Measurements from ENCODE around the gene GRIK3. TPM values are rescaled to one million over a fixed set of nuclear protein-coding genes. Genes with fewer than 3 reads are reported as not detected.

Gene GRIK3
- total and polyA plus RNA-seq, 8 donors = under 0.01 to 4.9 (median 0.46) TPM; not detected in 1

GRCh38 chr1:37032660-37033354, 1.5 kb downstream of the GRIK3 start:
- Histone ChIP-seq H3K4me3 (peak overlapping the region; percentile 15 to 31 (median 24)), H3K36me3 (no peaks in the 10 kb centered on the region), H3K4me1 (peaks cover 5 to 55% (median 30%) of the 10 kb centered on the region in 4 donors), H3K9me3 (no peaks in the 10 kb centered on the region), H3K27me3 (peaks cover 31 to 100% (median 87%) of the 10 kb centered on the region in 3 donors), H3K27ac (no peak overlapping the region)
- TF ChIP-seq POLR2AphosphoS5 (IDR thresholded peaks at IDR 0.05) (no peak), CTCF (IDR thresholded peaks at IDR 0.05) (no peak), POLR2A (IDR thresholded peaks at IDR 0.05) (no peak), EP300 (IDR thresholded peaks at IDR 0.05) (no peak)
- no peak for DNase-seq
- intact Hi-C loops (cut with DNase I; ENCODE audit: low total_unique reads) = no loop called here
- WGBS, 5 donors = 2 to 9% (median 3%) methylated on average over 22 to 60 of the region's 60 CpGs

- H3K27me3 ChIP-seq = peaks cover 26 to 100% (median 83%) of the 10 kb centered on the region in 3 donors
- no peak overlapping the region for H3K4me3 ChIP-seq
- 27 to 38% (median 32%) methylated on average over 9 of the region's 9 CpGs for WGBS, 5 donors
- H3K4me1 ChIP-seq = peaks cover 5 to 46% (median 29%) of the 10 kb centered on the region in 4 donors
- no peaks in the 10 kb centered on the region for H3K9me3 ChIP-seq
- no peaks in the 10 kb centered on the region for H3K36me3 ChIP-seq
- intact Hi-C loops (cut with DNase I; ENCODE audit: low total_unique reads) = no loop called here
- no peak overlapping the region for H3K27ac ChIP-seq
- no peak for DNase-seq
- TF ChIP-seq CTCF (IDR thresholded peaks at IDR 0.05) (no peak), POLR2A (IDR thresholded peaks at IDR 0.05) (no peak), POLR2AphosphoS5 (IDR thresholded peaks at IDR 0.05) (no peak), EP300 (IDR thresholded peaks at IDR 0.05) (no peak)
These were observed 2.4 kb downstream of the GRIK3 start for GRCh38 chr1:37031871-37032270.

GRCh38 chr1:37031429-37031828, 2.9 kb downstream of the GRIK3 start:
- intact Hi-C loops (cut with DNase I; ENCODE audit: low total_unique reads) = no loop called here
- H3K9me3 ChIP-seq = no peaks in the 10 kb centered on the region
- no peak for TF ChIP-seq EP300 (IDR thresholded peaks at IDR 0.05)
- no peak for TF ChIP-seq POLR2A (IDR thresholded peaks at IDR 0.05)
- no peak for TF ChIP-seq CTCF (IDR thresholded peaks at IDR 0.05)
- TF ChIP-seq POLR2AphosphoS5 (IDR thresholded peaks at IDR 0.05) = no peak
- no peak overlapping the region for H3K27ac ChIP-seq
- 36 to 56% (median 54%) methylated on average over 8 of the region's 8 CpGs for WGBS, 5 donors
- no peak for DNase-seq
- peaks cover 5 to 41% (median 27%) of the 10 kb centered on the region in 4 donors for H3K4me1 ChIP-seq
- no peak overlapping the region for H3K4me3 ChIP-seq
- H3K36me3 ChIP-seq = no peaks in the 10 kb centered on the region
- peaks cover 22 to 96% (median 78%) of the 10 kb centered on the region in 3 donors for H3K27me3 ChIP-seq

- intact Hi-C loops (cut with DNase I; ENCODE audit: low total_unique reads) = no loop called here
- H3K4me3 ChIP-seq = no peak overlapping the region
- H3K36me3 ChIP-seq = no peaks in the 10 kb centered on the region
- H3K9me3 ChIP-seq = no peaks in the 10 kb centered on the region
- WGBS, 5 donors = 30 to 43% (median 39%) methylated on average over 11 to 12 of the region's 12 CpGs
- H3K27me3 ChIP-seq = peaks cover 9 to 89% (median 55%) of the 10 kb centered on the region in 3 donors
- no peak for DNase-seq
- peaks cover 0 to 19% (median 7%) of the 10 kb centered on the region in 4 donors for H3K4me1 ChIP-seq
- no peak overlapping the region for H3K27ac ChIP-seq
- TF ChIP-seq CTCF (IDR thresholded peaks at IDR 0.05) = no peak
These were observed 5.2 kb downstream of the GRIK3 start for GRCh38 chr1:37028981-37029617.

All from stomach (tissue), 9 donors.